ENCODE results near the gene HNRNPUL1.
A peak's percentile ranks its signal among the peaks of the same experiment; 100 is the strongest.

Gene HNRNPUL1

DNA sequence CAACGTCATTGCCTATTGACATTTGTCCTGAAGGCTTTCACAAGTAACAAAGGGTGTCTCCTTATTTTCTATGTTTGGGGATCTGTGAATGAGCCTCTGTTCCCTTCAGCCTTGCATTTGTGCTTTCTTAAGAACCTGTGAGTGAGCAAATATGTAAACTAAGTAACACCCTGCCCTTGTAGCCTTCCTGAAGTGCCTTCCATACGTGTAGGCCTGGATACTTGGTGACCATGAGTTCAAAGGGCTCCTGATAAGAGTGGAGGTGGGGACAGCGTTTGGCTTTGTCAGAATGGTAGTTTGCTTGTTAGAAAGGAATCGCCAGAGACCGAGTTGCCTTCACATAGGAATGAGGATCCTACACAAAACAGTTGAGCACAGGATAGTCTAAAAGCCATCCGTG is 31.3 kb downstream of the HNRNPUL1 start:
- TF ChIP-seq, protein P1, sequence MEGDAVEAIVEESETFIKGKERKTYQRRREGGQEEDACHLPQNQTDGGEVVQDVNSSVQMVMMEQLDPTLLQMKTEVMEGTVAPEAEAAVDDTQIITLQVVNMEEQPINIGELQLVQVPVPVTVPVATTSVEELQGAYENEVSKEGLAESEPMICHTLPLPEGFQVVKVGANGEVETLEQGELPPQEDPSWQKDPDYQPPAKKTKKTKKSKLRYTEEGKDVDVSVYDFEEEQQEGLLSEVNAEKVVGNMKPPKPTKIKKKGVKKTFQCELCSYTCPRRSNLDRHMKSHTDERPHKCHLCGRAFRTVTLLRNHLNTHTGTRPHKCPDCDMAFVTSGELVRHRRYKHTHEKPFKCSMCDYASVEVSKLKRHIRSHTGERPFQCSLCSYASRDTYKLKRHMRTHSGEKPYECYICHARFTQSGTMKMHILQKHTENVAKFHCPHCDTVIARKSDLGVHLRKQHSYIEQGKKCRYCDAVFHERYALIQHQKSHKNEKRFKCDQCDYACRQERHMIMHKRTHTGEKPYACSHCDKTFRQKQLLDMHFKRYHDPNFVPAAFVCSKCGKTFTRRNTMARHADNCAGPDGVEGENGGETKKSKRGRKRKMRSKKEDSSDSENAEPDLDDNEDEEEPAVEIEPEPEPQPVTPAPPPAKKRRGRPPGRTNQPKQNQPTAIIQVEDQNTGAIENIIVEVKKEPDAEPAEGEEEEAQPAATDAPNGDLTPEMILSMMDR (conservative IDR thresholded peaks at IDR 0.05; ENCODE audit: control insufficient read depth, insufficient read depth, low read depth, low read length), result no peak
- DNase-seq (ENCODE audit: low read depth), result no peak
- no peak overlapping the region for H3K4me3 ChIP-seq (ENCODE audit: control insufficient read depth, low read depth, low read length)

DNA sequence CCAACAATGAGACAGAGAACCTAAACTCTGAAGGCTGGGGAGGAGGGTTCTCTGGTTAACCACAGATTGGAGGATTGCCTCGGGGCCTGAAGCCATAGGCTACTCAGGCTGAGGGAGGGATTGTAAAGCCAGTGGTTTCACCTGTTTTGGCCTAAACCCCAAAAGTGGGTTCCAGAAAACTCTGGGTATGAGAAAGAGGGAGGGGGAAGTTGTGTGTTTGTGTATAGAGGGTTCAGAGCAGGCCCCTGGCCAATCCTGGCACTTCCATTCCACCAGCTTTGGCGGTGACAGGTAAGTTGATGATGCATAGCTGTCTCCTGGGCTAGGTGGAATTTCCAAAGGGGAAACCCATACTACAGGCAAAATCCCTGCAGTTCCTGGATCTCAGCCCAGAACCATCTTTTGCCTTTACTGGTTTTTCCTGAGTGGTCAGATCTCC is 32.3 kb downstream of the HNRNPUL1 start:
- TF ChIP-seq, protein P1 (conservative IDR thresholded peaks at IDR 0.05; ENCODE audit: control insufficient read depth, insufficient read depth, low read depth, low read length), result no peak
- DNase-seq (ENCODE audit: low read depth), result no peak
- no peak overlapping the region for H3K4me3 ChIP-seq (ENCODE audit: control insufficient read depth, low read depth, low read length)

DNA sequence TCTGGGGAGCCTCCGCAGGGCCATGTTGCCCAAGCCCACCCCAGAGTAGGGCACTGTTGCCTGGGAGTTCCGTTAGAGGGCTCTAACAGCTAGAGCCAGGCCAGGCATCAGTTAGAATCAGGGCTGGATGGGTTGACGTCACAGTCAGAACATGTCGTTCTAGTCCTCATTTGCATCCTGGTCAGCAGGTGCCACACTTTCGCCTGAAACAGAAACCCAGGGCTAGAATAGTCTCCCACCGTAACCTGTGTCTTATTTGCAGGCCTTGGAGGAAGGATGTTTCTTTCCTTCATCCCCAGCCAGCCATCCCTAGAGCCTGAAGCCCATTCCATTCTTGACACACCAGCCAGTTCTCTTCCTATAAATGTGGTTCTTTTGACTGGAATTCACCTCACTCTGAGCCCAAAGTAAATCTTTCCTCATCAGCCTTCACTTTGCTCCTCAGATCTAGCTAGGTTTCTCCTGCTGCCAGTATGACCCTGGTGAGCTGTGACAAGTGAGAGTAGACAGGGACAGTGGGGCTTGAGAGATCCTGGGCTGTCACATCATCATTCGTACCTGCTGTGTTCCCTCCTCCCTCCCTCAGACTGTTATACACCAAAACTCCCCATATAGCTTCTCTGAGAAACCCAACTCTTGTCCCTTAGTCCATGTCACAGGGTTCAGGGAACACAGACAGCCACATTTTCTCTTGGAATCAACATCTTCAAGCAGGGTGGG is 33.6 kb downstream of the HNRNPUL1 start:
- DNase-seq (ENCODE audit: low read depth), result no peak
- no peak overlapping the region for H3K4me3 ChIP-seq (ENCODE audit: control insufficient read depth, low read depth, low read length)
- TF ChIP-seq, protein P1 (conservative IDR thresholded peaks at IDR 0.05; ENCODE audit: control insufficient read depth, insufficient read depth, low read depth, low read length), result no peak

DNA sequence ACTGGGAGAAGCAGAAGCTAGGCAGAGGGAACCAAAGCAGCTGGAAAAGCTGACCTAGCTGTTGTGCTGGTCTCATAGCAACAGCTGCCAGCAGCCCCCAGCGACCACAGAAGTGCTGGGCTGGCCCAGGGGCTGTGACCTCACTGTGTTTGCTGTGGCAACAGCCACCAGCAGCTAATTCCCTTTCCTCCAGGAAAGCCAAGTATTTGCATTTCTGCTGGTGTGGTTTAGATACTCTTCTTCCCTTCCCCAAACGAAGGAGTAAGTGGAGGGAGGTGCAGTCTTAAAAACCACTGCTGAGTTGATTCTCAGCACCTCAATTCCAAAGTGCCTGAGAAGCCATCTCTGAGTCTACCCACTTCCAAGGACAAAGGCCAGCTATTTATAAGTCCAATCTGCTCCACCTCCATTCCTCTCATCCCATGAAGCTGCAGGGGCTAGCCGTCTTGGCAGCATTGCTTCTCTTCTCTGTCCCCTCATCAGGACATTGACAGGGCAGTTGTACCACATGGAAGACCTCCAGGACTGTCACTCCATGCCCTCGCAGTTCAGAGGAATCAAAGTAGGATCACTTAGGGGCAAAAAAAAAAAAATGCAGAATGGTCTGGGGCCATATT is 34.3 kb downstream of the HNRNPUL1 start:
- no peak overlapping the region for H3K4me3 ChIP-seq (ENCODE audit: control insufficient read depth, low read depth, low read length)
- TF ChIP-seq, protein P1 (conservative IDR thresholded peaks at IDR 0.05; ENCODE audit: control insufficient read depth, insufficient read depth, low read depth, low read length), result no peak
- DNase-seq (ENCODE audit: low read depth), result peak; percentile 77

DNA sequence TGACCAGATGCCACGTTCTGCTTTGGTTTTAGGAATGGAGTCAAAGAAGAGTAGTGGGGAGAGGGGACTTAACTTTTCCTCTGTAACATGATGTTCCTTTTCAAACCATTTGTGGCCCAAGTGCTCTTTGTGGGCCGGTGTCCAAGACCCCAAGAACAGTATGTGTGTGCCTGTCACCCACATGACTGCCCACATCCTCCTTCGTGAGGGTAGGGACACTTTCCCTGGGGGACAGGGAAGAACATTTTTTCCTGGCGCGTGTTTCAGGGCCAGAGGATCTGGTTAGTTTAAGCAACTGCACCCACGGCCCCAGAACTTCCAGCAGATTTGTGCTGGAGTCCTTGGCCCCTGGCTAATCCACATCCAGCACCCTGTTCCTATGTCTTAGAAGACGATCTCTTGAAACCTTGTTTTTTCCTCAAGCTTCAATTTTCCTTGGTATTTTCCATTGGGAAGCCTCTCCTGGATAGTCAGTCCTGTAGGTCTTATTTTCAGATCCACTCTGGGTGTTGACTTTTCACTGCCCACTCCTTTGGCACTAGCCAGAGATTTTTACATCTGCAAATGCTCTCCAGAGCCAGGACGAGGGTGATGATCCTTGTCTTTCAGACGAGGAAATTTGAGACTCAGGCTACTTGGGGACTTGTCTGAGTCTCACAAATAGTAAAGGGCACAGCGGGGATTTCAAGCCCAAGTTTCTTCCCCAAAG is 35.0 kb downstream of the HNRNPUL1 start:
- no peak for DNase-seq (ENCODE audit: low read depth)
- no peak overlapping the region for H3K4me3 ChIP-seq (ENCODE audit: control insufficient read depth, low read depth, low read length)
- TF ChIP-seq, protein P1 (conservative IDR thresholded peaks at IDR 0.05; ENCODE audit: control insufficient read depth, insufficient read depth, low read depth, low read length), result no peak

DNA sequence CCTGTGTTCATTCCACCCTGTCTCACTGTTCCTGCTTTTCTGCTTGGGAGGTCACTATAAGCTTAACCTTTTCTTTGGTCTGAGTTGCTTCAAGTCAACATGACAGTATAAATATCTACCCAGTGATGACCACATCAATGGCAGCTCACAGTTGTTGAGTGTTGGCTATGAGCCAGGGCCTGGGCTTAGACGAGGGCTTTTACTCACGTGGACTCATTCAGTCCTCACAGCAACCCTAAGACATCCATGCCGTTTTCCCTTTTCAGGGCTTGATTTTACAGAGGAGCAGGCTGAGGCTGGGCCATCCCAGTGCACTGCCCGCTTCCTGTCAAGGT is 35.5 kb downstream of the HNRNPUL1 start:
- DNase-seq (ENCODE audit: low read depth), result peak; percentile 91
- TF ChIP-seq, protein P1 (conservative IDR thresholded peaks at IDR 0.05; ENCODE audit: control insufficient read depth, insufficient read depth, low read depth, low read length), result no peak

More for the DNA sequence above, 35.5 kb downstream of the HNRNPUL1 start:
- H3K4me3 ChIP-seq (ENCODE audit: control insufficient read depth, low read depth, low read length), result no peak overlapping the region

All from fibroblast of mammary gland (primary cell).